Stomach (tissue), 9 donors: ENCODE measurements around the gene SPHKAP. TPM values are rescaled to one million over a fixed set of nuclear protein-coding genes. Genes with fewer than 3 reads are reported as not detected.

ENCODE experiments used
- DNase-seq, 2 donors: peaks; one replicate each; pipeline versions ENCODE4 v3.0.0 to v3.0.0-alpha.2; 2013 to 2019
- H3K27ac ChIP-seq, 5 donors: fragments of 200-600 bp in 4 of 5; sonication (generic) in 4 of 5; one replicate each; pipeline ENCODE4 v1.5.1; 2013 to 2019; ENCODE audit warnings: mild to moderate bottlenecking in 1 of 5, moderate library complexity in 1 of 5
- H3K27me3 ChIP-seq, 3 donors: fragments of 200-600 bp; sonication (generic); one replicate each; pipeline ENCODE4 v1.5.1; 2017 to 2019; ENCODE audit warnings: mixed run types in 1 of 3
- H3K36me3 ChIP-seq, 4 donors: fragments of 200-600 bp; sonication (generic); 1 replicate in 3 of 4; 2 replicates in 1 of 4; pipeline ENCODE4 v1.5.1; 2016 to 2019
- H3K4me1 ChIP-seq, 4 donors: fragments of 200-600 bp; sonication (generic); one replicate each; pipeline ENCODE4 v1.5.1; 2016 to 2019
- H3K4me3 ChIP-seq, 4 donors: fragments of 200-600 bp; sonication (generic) in 3 of 4; one replicate each; pipeline ENCODE4 v1.5.1; 2016 to 2019; ENCODE audit warnings: mild to moderate bottlenecking in 1 of 4
- H3K9me3 ChIP-seq, 4 donors: fragments of 200-600 bp; sonication (generic); one replicate each; pipeline ENCODE4 v1.5.1; 2016 to 2019
- EP300 ChIP-seq: sonication (generic); formaldehyde crosslinking; IDR thresholded peaks from one replicate; pipeline ENCODE4 v1.6.1; 2017; ENCODE audit warnings: antibody characterized with exemption
- POLR2A ChIP-seq, 4 donors: fragments of 450-650 bp; IDR thresholded peaks; one replicate each; pipeline ENCODE4 v1.6.1; 2016; ENCODE audit warnings: antibody characterized with exemption in 4 of 4, control low read depth in 2 of 4, mild to moderate bottlenecking in 1 of 4, moderate library complexity in 1 of 4
- POLR2AphosphoS5 ChIP-seq, 3 donors: sonication (generic); formaldehyde crosslinking; IDR thresholded peaks; one replicate each; pipeline ENCODE4 v1.6.1; 2016; ENCODE audit warnings: antibody characterized with exemption in 3 of 3
- WGBS, 5 donors: extraction: QIAGEN DNeasy Blood & Tissue Kit in 3 of 5; methylation state at CpG; one replicate each; pipeline versions ENCODE4 v1.1.5 to v1.1.7; 2013 to 2018; 5-methylcytosine and 5-hydroxymethylcytosine counted together
- intact Hi-C: fragments of 100-400 bp; cut with DNase I; formaldehyde crosslinking; loops from one replicate; pipeline ENCODE4 v1.15.1; 2023; ENCODE audit warnings: low total_unique reads
- polyA plus RNA-seq, 3 donors: library from polyadenylated mRNA; stranded (reverse); fragments of 200-250 nt; gene quantifications; one replicate each; pipeline ENCODE4 v1.2.3, GENCODE V29; 2013
- total RNA-seq, 5 donors: library from RNA; depleted of rRNA; stranded (reverse); fragments of >200 nt; gene quantifications; one replicate each; pipeline versions ENCODE4 v1.1.0 to v1.2.3, GENCODE V29; 2014 to 2016
- TF ChIP-seq, protein P1 (sequence below), 7 experiments: fragments of 450-650 bp in 4 of 7; fragments of 200-600 bp in 3 of 7; sonication (generic) in 3 of 7; IDR thresholded peaks; one replicate each; pipeline ENCODE4 v1.5.1; 2016 to 2019; ENCODE audit warnings: antibody characterized with exemption in 7 of 7, control low read depth in 2 of 7, mild to moderate bottlenecking in 1 of 7
- donor health status: healthy with polysubstance abuse.
- donor health status: Bipolar disorder and iron deficiency.
- donor health status: healthy.

SPHKAP gene
- total and polyA plus RNA-seq, 8 donors, result 0.03 to 2.2 TPM; not detected in 6

DNA sequence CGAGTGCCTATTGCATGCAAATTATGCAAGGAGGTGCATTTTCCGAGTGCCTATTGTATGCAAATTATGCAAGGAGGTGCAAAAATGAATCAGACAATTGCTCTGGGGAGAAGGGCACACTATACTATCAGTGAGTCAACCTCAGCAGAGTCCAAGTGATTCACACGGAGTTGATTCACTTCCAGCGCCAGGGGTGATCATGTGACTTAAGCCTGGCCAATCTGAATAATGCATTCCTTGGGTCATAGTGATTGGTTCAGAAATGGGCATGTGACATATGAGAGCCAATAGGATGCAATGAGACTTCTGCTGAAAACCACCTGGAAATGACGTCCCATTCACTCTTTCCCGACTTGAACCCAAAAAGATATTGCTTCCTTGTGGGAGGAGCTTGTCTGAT lies 157.9 kb downstream of the SPHKAP start:
- Histone ChIP-seq H3K27me3 (no peaks in the 10 kb centered on the region), H3K27ac (no peak overlapping the region), H3K36me3 (no peaks in the 10 kb centered on the region), H3K4me1 (no peaks in the 10 kb centered on the region), H3K4me3 (no peak overlapping the region), H3K9me3 (peaks cover 0 to 15% (median 0%) of the 10 kb centered on the region in 4 donors)
- no peak for DNase-seq
- intact Hi-C loops, result no loop called here
- TF ChIP-seq POLR2A (IDR thresholded peaks at IDR 0.05) (no peak), POLR2AphosphoS5 (IDR thresholded peaks at IDR 0.05) (no peak), EP300 (no peak)
- TF ChIP-seq, protein P1, sequence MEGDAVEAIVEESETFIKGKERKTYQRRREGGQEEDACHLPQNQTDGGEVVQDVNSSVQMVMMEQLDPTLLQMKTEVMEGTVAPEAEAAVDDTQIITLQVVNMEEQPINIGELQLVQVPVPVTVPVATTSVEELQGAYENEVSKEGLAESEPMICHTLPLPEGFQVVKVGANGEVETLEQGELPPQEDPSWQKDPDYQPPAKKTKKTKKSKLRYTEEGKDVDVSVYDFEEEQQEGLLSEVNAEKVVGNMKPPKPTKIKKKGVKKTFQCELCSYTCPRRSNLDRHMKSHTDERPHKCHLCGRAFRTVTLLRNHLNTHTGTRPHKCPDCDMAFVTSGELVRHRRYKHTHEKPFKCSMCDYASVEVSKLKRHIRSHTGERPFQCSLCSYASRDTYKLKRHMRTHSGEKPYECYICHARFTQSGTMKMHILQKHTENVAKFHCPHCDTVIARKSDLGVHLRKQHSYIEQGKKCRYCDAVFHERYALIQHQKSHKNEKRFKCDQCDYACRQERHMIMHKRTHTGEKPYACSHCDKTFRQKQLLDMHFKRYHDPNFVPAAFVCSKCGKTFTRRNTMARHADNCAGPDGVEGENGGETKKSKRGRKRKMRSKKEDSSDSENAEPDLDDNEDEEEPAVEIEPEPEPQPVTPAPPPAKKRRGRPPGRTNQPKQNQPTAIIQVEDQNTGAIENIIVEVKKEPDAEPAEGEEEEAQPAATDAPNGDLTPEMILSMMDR (IDR thresholded peaks at IDR 0.05), result no peak
- WGBS, 5 donors, result 82 to 89% (median 85%) methylated on average over 6 of the region's 6 CpGs

DNA sequence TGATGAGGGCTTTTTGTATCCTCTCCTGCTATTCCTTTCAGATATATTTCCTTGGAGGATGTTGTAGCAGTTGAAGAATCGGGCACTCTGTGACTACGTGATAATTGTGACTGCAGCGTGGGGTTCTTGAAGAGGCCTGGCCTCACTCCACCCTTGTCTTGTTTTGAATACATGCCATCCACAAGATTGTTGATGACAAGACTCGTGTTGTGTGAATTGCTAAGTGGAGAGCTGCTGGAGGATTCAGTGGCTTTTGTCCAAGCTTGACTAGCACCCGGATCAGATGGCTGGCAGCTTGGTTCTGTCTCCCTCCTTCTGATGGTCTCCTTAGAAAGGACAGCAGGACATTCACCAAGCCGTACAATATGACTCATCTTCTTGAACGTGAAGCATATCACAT lies 163.2 kb downstream of the SPHKAP start:
- intact Hi-C loops, result no loop called here
- Histone ChIP-seq H3K36me3 (no peaks in the 10 kb centered on the region), H3K9me3 (peaks cover 0 to 10% (median 3%) of the 10 kb centered on the region in 4 donors), H3K27me3 (no peaks in the 10 kb centered on the region), H3K4me3 (no peak overlapping the region), H3K4me1 (no peaks in the 10 kb centered on the region), H3K27ac (no peak overlapping the region)
- WGBS, 5 donors, result 85 to 90% (median 87%) methylated on average over 7 of the region's 7 CpGs
- TF ChIP-seq EP300 (no peak), POLR2AphosphoS5 (IDR thresholded peaks at IDR 0.05) (no peak), POLR2A (IDR thresholded peaks at IDR 0.05) (no peak)
- TF ChIP-seq, protein P1 (IDR thresholded peaks at IDR 0.05), result no peak
- no peak for DNase-seq

DNA sequence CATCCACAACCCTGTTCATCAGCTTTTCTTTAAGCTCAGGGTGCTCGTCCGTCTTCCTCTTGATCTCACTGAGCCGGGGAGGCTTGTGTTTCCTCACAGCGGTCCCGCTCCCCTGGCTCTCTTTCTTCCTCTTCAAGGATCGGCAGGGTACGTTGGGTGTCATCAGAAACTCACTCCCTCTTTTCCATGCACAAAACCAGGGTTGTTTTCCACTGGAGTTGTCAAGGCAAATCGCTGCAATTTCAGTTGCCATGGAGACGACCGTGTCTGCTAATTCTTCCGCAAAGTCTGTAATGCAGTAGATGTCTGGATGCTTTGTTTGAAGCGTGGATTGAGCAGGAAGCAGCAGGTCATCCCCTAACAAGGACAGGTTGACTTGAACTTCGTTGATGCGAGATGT lies 163.7 kb downstream of the SPHKAP start:
- H3K27me3 ChIP-seq, result no peaks in the 10 kb centered on the region
- TF ChIP-seq, protein P1 (IDR thresholded peaks at IDR 0.05), result no peak
- TF ChIP-seq POLR2AphosphoS5 (IDR thresholded peaks at IDR 0.05) (no peak), EP300 (no peak), POLR2A (IDR thresholded peaks at IDR 0.05) (no peak)
- 85 to 88% (median 85%) methylated on average over 14 of the region's 14 CpGs for WGBS, 5 donors
- H3K27ac ChIP-seq, result no peak overlapping the region
- H3K36me3 ChIP-seq, result no peaks in the 10 kb centered on the region
- H3K4me1 ChIP-seq, result no peaks in the 10 kb centered on the region
- peaks cover 0 to 10% (median 3%) of the 10 kb centered on the region in 4 donors for H3K9me3 ChIP-seq
- intact Hi-C loops, result no loop called here
- H3K4me3 ChIP-seq, result no peak overlapping the region
- no peak for DNase-seq

DNA sequence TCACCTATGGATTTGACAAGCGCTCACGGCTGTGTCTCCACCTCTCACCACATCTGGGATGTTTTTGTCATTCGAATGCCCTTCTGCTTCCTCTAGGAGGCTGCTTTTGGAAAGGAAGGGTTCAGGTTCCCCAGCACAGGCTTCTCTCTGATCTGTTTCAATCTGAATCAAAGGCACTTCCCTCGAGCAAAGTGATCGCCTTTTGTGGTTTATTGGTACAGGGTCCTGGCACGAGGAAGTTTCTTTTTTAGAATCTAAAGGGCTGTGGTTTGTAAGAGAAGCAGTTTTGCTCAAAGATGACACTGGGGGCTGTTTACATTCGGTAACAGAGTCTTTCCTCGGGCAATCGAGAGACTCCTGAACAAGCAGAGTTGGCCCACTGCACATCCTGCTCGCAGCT lies 165.1 kb downstream of the SPHKAP start:
- TF ChIP-seq POLR2A (IDR thresholded peaks at IDR 0.05) (no peak), POLR2AphosphoS5 (IDR thresholded peaks at IDR 0.05) (no peak), EP300 (no peak)
- TF ChIP-seq, protein P1 (IDR thresholded peaks at IDR 0.05), result no peak
- no peaks in the 10 kb centered on the region for H3K36me3 ChIP-seq
- 46 to 62% (median 53%) methylated on average over 10 of the region's 10 CpGs for WGBS, 5 donors
- no peak overlapping the region for H3K4me3 ChIP-seq
- H3K27me3 ChIP-seq, result no peaks in the 10 kb centered on the region
- H3K4me1 ChIP-seq, result no peaks in the 10 kb centered on the region
- H3K27ac ChIP-seq, result no peak overlapping the region
- intact Hi-C loops, result no loop called here
- DNase-seq, result no peak
- H3K9me3 ChIP-seq, result peaks cover 0 to 10% (median 3%) of the 10 kb centered on the region in 4 donors
